Body of pancreas (tissue), 4 donors: ENCODE results near the gene APLNR.

Experiments
- POLR2A ChIP-seq, 3 donors: fragments of 450-650 bp; IDR thresholded peaks; one replicate each; pipeline ENCODE4 v1.6.1; 2016; ENCODE audit warnings: antibody characterized with exemption in 3 of 3, mild to moderate bottlenecking in 2 of 3
- TF ChIP-seq, protein P1 (sequence below), 7 experiments: fragments of 450-650 bp in 4 of 7; fragments of 200-600 bp in 3 of 7; sonication (generic) in 3 of 7; IDR thresholded peaks; one replicate each; pipeline ENCODE4 v1.5.1; 2016 to 2019; ENCODE audit warnings: antibody characterized with exemption in 7 of 7

DNA sequence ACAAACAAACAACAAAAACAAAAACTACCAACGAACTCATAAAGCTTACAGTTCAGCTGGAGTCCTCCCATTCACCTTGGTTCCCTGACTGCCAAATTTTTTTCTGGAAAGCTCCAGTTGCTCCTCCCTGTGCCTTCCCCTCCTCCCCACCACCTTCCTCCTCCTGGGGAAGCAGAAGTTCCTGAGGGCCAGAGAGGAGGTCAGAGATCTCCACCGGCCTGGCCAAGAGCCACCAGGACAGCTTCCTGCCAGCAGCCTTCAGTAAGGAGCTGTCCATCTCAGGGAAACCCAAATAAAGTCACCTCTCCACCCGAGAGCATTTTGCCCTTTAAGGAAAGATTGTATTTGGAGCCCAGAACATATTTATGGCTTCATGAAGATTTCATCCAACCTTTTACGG lies 20.0 kb downstream of the APLNR start:
- TF ChIP-seq, protein P1, sequence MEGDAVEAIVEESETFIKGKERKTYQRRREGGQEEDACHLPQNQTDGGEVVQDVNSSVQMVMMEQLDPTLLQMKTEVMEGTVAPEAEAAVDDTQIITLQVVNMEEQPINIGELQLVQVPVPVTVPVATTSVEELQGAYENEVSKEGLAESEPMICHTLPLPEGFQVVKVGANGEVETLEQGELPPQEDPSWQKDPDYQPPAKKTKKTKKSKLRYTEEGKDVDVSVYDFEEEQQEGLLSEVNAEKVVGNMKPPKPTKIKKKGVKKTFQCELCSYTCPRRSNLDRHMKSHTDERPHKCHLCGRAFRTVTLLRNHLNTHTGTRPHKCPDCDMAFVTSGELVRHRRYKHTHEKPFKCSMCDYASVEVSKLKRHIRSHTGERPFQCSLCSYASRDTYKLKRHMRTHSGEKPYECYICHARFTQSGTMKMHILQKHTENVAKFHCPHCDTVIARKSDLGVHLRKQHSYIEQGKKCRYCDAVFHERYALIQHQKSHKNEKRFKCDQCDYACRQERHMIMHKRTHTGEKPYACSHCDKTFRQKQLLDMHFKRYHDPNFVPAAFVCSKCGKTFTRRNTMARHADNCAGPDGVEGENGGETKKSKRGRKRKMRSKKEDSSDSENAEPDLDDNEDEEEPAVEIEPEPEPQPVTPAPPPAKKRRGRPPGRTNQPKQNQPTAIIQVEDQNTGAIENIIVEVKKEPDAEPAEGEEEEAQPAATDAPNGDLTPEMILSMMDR (IDR thresholded peaks at IDR 0.05): no peak
- TF ChIP-seq POLR2A (IDR thresholded peaks at IDR 0.05): no peak
